Mucosa of gallbladder (tissue), 1 donor: Measurements from ENCODE around the gene DLL4. TPM values are rescaled to one million over a fixed set of nuclear protein-coding genes. Genes with fewer than 3 reads are reported as not detected.
A peak's percentile ranks its signal among the peaks of the same experiment; 100 is the strongest.

Source experiments
- DNase-seq: peaks from one replicate; pipeline ENCODE4 v3.0.0-alpha.2; 2020; ENCODE audit warnings: low spot score
- total RNA-seq: library from RNA; stranded (reverse); gene quantifications from one replicate; pipeline ENCODE4 v1.2.1, GENCODE V29; 2021
- donor health status: DM: no; HTN: no; CAD: no.

The DLL4 gene
- total RNA-seq, 1 donor from 2014 or later: 7.2 TPM

- peak; percentile 87 for DNase-seq
These were observed 22.8 kb upstream of the DLL4 start for GRCh38 chr15:40906091-40906990.

GRCh38 chr15:40906991-40907802, 21.9 kb upstream of the DLL4 start:
- peak; percentile 40 for DNase-seq

GRCh38 chr15:40908095-40908494, 21.0 kb upstream of the DLL4 start:
- no peak for DNase-seq

GRCh38 chr15:40909662-40910630, 19.2 kb upstream of the DLL4 start:
- DNase-seq: no peak

GRCh38 chr15:40911141-40911540, 18.0 kb upstream of the DLL4 start:
- no peak for DNase-seq

- no peak for DNase-seq
These were observed 17.4 kb upstream of the DLL4 start for GRCh38 chr15:40911693-40912092.

- DNase-seq: no peak
These were observed 16.7 kb upstream of the DLL4 start for GRCh38 chr15:40912478-40912877.

GRCh38 chr15:40914013-40914412, 15.1 kb upstream of the DLL4 start:
- DNase-seq: no peak

- no peak for DNase-seq
These were observed 14.7 kb upstream of the DLL4 start for GRCh38 chr15:40914486-40914885.

- no peak for DNase-seq
These were observed 14.0 kb upstream of the DLL4 start for GRCh38 chr15:40915116-40915661.

GRCh38 chr15:40915679-40916078, 13.5 kb upstream of the DLL4 start:
- no peak for DNase-seq

- no peak for DNase-seq
These were observed 11.6 kb upstream of the DLL4 start for GRCh38 chr15:40917585-40917984.

GRCh38 chr15:40918146-40918798, 10.9 kb upstream of the DLL4 start:
- no peak for DNase-seq

- DNase-seq: no peak
These were observed 10.2 kb upstream of the DLL4 start for GRCh38 chr15:40918799-40919392.

- DNase-seq: no peak
These were observed 7.1 kb upstream of the DLL4 start for GRCh38 chr15:40921949-40922607.

- DNase-seq: no peak
These were observed 6.5 kb upstream of the DLL4 start for GRCh38 chr15:40922608-40923005.

- no peak for DNase-seq
These were observed 5.6 kb upstream of the DLL4 start for GRCh38 chr15:40923551-40923950.

GRCh38 chr15:40925495-40925862, 3.7 kb upstream of the DLL4 start:
- no peak for DNase-seq

GRCh38 chr15:40925863-40926658, 3.1 kb upstream of the DLL4 start:
- peak; percentile 78 for DNase-seq
